Fibroblast of skin of back (primary cell): ENCODE data around the gene ARHGAP18.
A peak's percentile ranks its signal among the peaks of the same experiment; 100 is the strongest.

Experiments
- DNase-seq: peaks from one replicate; pipeline ENCODE4 v3.0.0-alpha.2; 2013

ARHGAP18 gene

DNA sequence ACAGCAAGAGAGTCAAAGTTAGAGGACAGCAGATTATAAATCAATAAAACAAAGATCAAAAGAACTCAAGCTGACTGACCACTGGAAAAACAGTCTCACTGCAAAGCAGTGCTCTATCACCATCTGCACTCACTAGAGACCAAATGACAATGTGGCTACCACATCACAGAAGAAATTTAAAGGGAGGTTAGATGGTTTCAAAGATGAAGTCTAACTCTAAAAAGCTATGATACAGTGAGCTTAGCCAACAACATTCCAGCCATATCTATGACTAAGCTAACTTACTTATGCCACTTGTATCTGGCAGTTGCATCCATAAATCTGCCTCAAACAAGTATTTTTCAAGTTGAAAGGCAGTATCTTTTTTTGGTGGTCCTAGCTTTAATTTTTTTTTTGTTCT is 68.6 kb downstream of the ARHGAP18 start:
- DNase-seq, result peak; percentile 76

DNA sequence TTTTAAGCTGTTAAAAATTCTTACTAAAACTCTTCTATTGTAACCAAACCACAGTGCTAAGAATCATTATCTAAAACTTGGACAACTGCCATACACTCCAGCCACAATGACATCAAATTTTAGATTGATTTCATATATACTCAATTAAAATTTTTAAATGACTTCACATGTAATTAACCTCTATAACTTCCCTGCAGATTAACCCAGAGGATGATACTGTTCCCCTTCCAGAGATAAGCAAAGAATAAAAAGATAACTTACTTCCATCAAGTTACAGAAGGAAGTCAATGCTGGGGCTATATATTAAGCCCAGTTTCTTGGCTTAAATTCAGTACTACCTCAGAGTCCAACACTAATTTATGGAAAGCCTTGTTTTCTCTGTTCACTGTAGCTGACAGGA is 71.3 kb downstream of the ARHGAP18 start:
- no peak for DNase-seq

- peak; percentile 39 for DNase-seq
Observed at GRCh38 chr6:129638055-129638684, 71.8 kb downstream of the ARHGAP18 start.

DNA sequence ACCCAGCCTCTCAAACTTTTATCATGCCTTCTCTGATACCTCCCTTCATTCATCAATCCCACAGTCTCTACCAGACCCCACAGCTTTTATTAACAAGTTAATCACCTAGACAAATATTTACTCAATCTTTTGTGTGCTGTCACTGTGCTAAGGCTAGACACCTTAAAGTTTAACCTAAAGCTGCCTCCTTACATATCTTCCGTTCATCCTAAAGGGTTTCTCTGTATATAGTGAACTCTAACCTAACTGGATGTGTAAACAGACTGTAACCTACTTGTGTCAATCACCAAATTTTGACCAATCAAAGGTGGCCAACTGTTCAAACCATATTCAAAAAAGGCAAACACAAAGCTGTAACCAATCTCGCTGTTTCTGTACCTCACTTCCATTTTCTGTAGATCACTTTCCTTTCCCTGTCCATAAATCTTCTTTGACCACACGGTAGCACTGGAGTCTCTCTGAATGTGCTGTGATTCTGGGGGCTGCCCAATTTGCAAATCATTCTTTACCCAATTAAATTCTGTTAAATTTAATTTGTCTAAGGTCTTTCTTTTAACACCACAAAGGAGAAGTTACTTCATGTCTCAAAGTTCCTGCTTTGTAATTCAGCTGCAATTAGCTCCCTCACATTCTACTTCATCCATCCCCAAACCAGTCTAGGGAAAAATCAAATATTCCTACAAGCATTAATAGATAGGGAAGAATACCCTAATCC is 72.5 kb downstream of the ARHGAP18 start:
- no peak for DNase-seq

DNA sequence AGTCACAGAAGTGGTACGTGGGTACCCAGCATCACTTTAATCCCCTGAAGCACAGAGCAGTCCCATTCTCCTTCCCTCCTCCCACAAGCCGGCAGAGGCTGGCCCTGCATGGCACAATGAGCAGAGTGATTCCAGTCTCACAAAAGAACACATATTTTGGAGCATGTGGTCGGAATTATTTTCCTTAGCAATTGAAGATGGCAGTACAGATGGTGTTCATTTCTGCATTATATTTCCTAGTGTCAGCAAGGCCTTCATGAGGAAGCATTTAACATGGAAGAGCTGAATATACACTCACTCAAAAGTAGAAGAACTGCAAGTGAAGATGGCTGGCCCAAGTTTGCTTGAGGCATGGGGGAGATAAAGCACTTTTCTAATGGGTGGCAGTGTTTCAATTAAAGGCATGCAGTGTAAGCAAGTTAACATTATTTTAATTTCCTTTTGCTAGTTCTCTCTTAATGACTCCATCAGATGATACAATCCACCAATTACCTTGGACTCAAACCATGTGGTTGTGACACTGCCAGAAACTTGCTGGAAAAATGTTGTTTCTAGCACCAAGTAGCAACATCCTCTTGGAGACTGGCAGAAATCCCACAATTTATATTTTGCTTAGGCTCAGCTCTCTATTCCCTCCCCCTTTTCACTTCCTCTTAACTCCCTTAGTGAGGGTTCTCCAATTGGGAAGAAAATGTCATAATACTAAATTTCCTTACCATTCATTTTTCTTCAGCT is 74.4 kb downstream of the ARHGAP18 start:
- peak; percentile 72 for DNase-seq

DNA sequence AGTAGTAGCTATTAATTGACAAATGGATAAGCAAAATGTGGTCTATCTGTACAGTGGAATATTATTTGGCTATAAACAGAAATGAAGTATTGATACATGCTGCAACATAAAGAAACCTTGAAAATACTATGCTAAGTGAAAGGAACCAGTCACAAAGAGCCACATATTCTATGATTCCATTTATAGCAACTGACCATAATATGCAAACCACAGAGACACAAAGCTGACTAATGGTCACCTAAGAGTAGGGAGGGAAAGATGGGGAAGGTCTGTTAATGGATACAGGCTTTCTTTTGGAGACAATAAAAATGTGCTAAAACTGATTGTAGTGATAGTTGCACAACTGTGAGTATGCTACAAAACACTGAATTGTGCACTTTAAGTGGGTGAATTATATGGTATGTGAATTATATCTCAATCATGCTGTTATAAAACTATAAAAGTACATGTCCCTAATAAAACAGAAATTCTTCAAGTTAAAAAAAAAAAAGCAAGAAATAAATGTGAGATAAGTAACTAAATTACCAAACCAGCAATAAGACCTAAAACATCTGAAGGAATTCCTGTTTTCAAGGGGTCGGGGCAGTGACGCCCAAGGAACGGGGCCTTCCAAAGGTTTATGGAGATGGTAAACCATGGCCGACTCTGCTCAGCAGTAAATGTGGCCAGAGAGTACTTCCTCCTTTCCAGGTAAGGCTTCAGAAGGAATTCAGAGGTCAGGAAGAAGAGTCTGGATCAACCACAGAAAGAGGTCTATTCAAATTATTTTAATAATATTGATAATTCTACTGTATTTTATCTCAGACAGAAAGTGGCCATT is 75.4 kb downstream of the ARHGAP18 start:
- peak; percentile 37 for DNase-seq

DNA sequence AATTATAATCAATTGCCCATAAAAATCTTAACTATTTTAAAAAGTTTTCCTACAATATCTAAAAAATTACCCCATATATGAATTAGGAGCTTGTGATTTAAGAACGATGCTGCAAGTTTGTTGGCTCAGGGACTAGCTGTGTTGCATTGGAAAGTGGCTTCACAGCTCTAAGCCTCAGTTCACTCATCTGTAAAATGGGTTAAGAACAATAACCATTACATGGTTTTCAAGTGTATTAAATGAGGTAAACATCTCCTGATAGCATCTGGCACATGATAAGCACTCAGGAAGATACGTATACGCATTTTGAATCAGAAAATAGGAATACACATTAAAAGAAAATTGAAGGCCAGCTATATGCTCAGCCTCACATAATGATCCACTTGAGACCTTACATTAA is 76.4 kb downstream of the ARHGAP18 start:
- no peak for DNase-seq

DNA sequence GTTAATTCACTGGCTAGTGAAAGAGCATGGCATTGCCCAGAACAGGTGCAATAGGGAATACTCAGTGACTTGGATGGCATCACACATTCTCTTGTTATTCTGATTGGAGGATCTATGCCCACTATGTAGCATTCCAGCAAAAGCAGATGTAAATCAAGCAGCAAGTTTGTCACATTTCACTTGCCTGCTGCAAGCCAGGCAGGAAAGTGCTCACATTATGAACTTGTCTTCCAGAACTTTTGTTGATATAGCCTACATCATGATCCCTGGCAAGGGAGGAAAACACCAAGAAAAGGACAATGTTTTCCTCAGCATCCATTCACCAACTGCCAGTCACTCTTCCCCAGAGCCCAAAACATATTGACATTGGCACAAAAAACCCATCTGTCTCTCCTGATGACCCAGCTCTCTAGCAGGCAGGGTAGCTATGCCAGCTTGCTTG is 77.8 kb downstream of the ARHGAP18 start:
- no peak for DNase-seq

- no peak for DNase-seq
Observed at GRCh38 chr6:129631070-129631469, 78.9 kb downstream of the ARHGAP18 start.

DNA sequence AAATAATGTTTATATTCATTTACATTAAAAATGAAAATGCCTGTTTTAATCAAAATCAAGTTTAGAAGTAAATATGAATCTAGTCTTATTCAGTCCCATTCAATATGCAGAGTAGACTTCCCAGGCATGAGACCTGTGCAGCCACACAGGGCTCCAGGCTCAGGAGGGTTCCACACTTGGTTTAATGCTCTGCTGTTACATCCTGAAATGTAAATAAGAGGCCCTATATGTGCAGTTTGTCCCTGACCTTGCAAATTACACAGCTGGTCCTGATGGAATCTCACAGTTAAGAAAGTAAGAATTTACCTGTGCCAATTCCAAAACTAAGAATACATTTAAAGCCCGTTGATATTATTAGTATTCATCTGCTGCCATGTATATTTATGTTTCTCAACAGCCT is 79.4 kb downstream of the ARHGAP18 start:
- no peak for DNase-seq

DNA sequence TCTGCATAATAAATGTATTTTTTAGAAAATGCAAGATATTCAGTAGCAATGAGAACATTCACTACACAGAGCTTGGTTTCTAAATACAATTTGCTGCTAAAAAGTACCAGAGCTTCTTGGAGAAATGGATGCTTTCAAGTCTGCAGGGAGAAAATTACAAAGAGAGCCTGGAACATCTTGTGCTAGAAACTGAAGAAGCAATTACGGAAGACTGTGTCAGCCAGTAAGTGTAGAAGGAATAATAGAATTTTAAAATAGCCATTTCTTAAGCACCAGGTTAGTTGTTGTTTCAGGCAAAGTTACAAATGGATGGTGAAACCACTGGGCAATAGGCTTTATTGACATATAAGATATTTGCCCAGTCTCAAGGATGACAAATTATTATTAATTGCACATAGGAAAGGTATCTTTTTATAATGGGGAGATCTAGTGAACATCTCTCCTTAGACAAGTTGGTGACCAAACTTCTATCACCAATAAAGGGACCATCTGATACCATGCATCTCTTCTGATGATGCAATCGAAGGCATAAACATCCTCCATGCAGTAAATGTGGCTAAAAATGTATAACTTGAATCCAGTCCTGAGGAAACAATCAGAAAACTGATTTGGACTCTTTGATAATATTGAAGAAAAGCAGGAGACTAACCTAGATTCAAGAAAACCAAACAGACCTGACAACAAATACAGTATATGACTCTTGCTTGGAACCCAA is 81.7 kb downstream of the ARHGAP18 start:
- no peak for DNase-seq

GRCh38 chr6:129624488-129624887 is 85.5 kb downstream of the ARHGAP18 start:
- DNase-seq, result no peak

DNA sequence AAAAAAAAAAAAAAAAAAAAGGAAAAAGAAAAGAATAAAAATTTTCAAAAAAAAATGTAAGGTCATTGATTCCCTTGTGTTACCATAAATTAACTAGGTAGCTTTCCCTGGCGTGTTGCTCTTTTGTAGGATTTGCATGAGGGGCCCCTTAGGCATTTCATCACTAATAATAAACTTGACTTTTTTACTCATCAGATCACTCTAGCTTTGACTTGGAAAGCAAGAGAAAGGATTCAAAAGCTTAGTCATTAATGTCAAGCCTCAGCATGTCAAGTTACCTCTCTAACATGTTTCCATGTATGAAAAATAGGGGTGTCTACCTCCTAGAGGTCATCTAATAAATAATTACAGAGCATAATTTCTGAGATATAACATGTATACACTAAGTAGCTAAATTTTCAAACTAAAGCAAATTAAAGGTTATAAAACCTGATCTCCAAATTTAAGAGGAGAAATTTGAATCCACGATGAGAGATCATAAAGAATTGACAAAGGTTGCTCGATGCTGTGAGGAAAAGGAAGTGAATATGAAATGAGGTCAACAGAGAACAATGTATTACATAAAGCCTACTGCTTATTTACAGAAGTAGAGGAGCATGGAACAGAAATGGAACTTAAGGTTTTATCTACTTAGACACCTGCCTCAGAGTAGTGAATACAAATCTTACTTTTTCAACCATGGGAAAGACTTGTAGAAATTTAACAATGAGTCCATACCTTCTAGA is 86.8 kb downstream of the ARHGAP18 start:
- no peak for DNase-seq

GRCh38 chr6:129621252-129621651 is 88.7 kb downstream of the ARHGAP18 start:
- DNase-seq, result no peak

DNA sequence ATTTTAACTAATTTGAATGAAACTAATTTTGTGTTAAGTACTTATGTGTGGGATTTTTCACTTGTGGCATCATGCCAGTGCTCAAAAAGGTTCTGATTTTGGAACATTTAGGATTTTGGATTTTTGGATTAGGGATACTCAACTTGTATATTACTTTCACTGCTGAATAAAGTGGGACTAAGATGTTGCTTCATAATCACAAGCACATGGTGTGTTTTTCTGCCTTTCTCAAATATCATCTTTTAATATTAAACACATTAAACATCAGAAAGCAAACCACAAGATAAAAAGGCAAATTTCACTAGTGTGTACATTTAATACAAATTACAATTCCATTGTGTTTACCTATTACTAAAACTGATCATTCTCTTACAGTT is 89.8 kb downstream of the ARHGAP18 start:
- DNase-seq, result no peak

GRCh38 chr6:129619579-129620233 is 90.3 kb downstream of the ARHGAP18 start:
- DNase-seq, result no peak

DNA sequence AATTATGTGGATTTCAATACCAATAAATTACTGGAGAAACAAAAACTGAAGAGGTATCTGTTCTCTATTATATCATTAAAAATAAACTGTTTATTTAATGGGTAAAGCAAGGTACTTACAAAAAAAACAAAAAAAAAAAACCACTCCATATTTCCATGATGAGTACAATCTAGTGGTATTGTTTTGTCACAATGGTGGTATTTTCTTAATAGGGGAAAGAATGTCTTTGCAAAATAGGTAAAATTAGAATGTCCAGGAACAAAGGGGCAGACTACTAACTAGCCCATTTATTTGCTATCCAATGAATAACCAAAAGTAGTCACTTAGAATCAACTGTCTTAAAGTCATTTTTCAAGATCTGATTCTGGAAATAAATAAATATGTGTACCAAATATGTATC is 92.0 kb downstream of the ARHGAP18 start:
- peak; percentile 35 for DNase-seq

DNA sequence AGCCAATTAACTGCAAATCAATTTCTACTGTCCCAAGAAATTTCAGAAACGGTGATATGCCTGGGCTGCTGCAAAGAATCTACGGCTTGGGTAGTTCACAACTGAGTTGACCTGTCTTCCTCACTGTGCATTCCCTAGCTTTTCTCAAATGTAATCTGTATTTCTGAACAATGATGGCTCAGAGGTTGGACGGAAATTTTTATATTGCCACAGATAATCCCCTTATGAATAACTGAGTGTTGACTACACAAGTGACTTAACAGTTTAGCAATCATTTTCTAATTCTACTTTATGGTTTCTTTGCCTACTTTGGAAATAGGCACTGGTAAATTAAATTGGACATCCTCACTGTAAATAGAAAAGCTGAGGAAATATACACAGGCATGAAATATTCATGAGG is 94.5 kb downstream of the ARHGAP18 start:
- DNase-seq, result no peak

GRCh38 chr6:129615020-129615419 is 95.0 kb downstream of the ARHGAP18 start:
- DNase-seq, result no peak

- no peak for DNase-seq
Observed at GRCh38 chr6:129614464-129614863, 95.5 kb downstream of the ARHGAP18 start.

GRCh38 chr6:129612440-129612839 is 97.5 kb downstream of the ARHGAP18 start:
- DNase-seq, result no peak
